ENCODE data around the gene SPDEF.

- TF ChIP-seq CTCF (IDR thresholded peaks at IDR 0.05) (no peak), POLR2A (IDR thresholded peaks at IDR 0.05) (no peak)
Measured at GRCh38 chr6:34576286-34576955, 20.3 kb upstream of the SPDEF start.

All from sigmoid colon (tissue), 3 donors.